ENCODE results near the gene RNU1-4. TPM values are rescaled to one million over a fixed set of nuclear protein-coding genes. Genes with fewer than 3 reads are reported as not detected.
"Not testable (repeated sequence)": the region's sequence is repeated elsewhere in the genome, so short reads cannot be mapped to it uniquely, and the experiment has no call there.

Gene RNU1-4
- total RNA-seq, 2 experiments from 2014 or later: 922 to 3,744 TPM

DNA sequence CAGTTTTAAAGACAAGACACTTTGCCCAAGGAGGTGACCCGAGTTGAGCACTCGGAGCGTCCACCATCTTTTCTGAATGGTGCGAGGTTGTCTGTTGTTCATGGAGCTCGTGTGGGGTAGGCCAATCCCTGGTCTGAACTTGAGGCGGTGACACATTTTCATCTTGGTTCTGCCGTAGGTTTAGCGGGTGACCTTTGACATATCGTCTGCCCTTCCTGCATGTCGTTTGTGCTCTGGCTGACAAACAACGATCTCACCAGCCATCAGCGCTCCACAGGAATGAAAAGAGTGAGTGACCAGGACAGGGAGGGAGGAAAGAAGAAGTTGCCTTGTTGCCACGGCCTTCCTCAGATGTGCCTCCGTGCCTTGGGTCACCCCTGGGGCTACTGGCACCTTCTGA lies 34.5 kb downstream of the RNU1-4 start:
- H3K9me3 Mint-ChIP-seq (ENCODE audit: low read depth); ATAC-seq; H3K27ac Mint-ChIP-seq; H3K4me3 Mint-ChIP-seq; CTCF ChIA-PET; DNase-seq; H3K4me1 Mint-ChIP-seq; H3K36me3 Mint-ChIP-seq: not testable (repeated sequence)
- H3K27me3 Mint-ChIP-seq: peaks cover 38% of the 10 kb centered on the region

GRCh38 chr1:16775290-16775689 lies 35.0 kb downstream of the RNU1-4 start:
- H3K4me1 Mint-ChIP-seq; ATAC-seq; CTCF ChIA-PET; H3K9me3 Mint-ChIP-seq (ENCODE audit: low read depth); H3K4me3 Mint-ChIP-seq; H3K36me3 Mint-ChIP-seq; DNase-seq; H3K27ac Mint-ChIP-seq: not testable (repeated sequence)
- peaks cover 37% of the 10 kb centered on the region for H3K27me3 Mint-ChIP-seq

GRCh38 chr1:16776248-16776647 lies 35.9 kb downstream of the RNU1-4 start:
- DNase-seq; H3K27ac Mint-ChIP-seq; H3K4me1 Mint-ChIP-seq; H3K36me3 Mint-ChIP-seq; ATAC-seq; CTCF ChIA-PET; H3K4me3 Mint-ChIP-seq; H3K9me3 Mint-ChIP-seq (ENCODE audit: low read depth): not testable (repeated sequence)
- H3K27me3 Mint-ChIP-seq: peaks cover 34% of the 10 kb centered on the region

DNA sequence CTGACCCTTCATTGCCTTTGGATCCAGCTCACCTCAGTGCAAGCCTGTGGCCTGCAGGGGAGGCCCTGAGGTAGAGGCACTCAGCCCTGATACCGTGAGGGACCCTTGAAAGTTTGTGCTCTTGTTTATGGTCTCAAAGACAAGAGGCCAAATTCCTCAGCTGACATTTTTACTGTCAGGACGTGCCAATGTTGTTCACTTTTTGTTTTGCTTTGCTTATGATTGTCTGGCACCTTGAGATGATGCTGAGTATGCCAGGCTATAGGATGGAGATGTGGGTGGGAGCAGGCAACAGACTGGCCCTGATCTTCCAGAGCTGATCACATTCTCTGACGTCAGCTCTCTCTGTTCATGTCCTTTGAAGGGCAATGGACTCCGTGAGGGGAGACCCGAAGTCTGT lies 36.5 kb downstream of the RNU1-4 start:
- H3K9me3 Mint-ChIP-seq (ENCODE audit: low read depth); H3K27ac Mint-ChIP-seq; H3K36me3 Mint-ChIP-seq; H3K4me3 Mint-ChIP-seq; H3K4me1 Mint-ChIP-seq; ATAC-seq; DNase-seq; CTCF ChIA-PET: not testable (repeated sequence)
- peaks cover 34% of the 10 kb centered on the region for H3K27me3 Mint-ChIP-seq

DNA sequence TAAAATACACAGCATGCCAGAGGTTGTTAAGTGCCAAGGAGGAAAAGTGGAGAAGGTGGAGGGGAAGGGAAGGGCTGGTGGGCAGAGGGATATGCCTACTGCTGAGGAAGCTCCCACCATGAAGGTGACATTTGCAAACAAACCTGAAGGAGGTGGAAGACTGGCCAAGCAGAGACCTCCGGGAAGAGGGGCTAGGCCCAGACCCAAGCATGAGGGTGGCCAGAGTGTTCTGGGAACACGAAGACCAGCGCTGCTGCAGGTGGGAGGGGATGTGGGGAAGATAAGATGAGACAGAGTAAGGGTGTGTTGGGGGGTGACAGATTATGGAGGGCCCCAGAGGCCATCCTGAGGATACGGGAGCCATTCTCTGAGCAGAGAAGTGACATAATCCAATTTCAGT lies 37.5 kb downstream of the RNU1-4 start:
- ATAC-seq; H3K36me3 Mint-ChIP-seq; H3K27ac Mint-ChIP-seq; DNase-seq; H3K4me3 Mint-ChIP-seq; CTCF ChIA-PET; H3K4me1 Mint-ChIP-seq; H3K9me3 Mint-ChIP-seq (ENCODE audit: low read depth): not testable (repeated sequence)
- H3K27me3 Mint-ChIP-seq: peaks cover 28% of the 10 kb centered on the region

GRCh38 chr1:16779525-16779924 lies 39.2 kb downstream of the RNU1-4 start:
- H3K36me3 Mint-ChIP-seq; H3K4me1 Mint-ChIP-seq; H3K9me3 Mint-ChIP-seq (ENCODE audit: low read depth); H3K27ac Mint-ChIP-seq; H3K4me3 Mint-ChIP-seq; ATAC-seq; CTCF ChIA-PET; DNase-seq: not testable (repeated sequence)
- peaks cover 15% of the 10 kb centered on the region for H3K27me3 Mint-ChIP-seq

- H3K27ac Mint-ChIP-seq; H3K36me3 Mint-ChIP-seq; ATAC-seq; DNase-seq; H3K4me3 Mint-ChIP-seq; H3K4me1 Mint-ChIP-seq; H3K9me3 Mint-ChIP-seq (ENCODE audit: low read depth); CTCF ChIA-PET: not testable (repeated sequence)
- peaks cover 14% of the 10 kb centered on the region for H3K27me3 Mint-ChIP-seq
These were observed 40.7 kb downstream of the RNU1-4 start for GRCh38 chr1:16781033-16781432.

DNA sequence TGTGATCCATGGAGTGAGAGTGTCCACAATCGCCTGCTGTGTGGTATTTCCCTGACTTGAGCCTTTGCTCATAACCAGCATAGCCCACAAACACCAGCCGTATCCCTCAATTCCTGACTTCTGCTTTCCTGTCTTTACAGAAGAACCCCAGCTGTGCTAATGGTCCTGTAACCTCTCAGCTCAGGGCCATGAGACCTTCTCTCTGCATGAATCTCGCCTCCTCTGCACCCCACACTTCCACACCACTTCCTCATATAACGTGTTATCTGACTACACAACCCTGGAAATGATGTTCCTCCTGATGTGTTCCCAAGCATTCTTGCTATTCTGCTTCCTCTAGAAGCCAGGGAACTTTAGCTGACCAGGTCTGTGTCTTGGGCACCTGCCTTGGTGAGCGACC lies 41.3 kb downstream of the RNU1-4 start:
- ATAC-seq; H3K4me3 Mint-ChIP-seq; H3K27ac Mint-ChIP-seq; H3K36me3 Mint-ChIP-seq; DNase-seq; H3K9me3 Mint-ChIP-seq (ENCODE audit: low read depth); H3K4me1 Mint-ChIP-seq; CTCF ChIA-PET: not testable (repeated sequence)
- H3K27me3 Mint-ChIP-seq: peaks cover 19% of the 10 kb centered on the region

DNA sequence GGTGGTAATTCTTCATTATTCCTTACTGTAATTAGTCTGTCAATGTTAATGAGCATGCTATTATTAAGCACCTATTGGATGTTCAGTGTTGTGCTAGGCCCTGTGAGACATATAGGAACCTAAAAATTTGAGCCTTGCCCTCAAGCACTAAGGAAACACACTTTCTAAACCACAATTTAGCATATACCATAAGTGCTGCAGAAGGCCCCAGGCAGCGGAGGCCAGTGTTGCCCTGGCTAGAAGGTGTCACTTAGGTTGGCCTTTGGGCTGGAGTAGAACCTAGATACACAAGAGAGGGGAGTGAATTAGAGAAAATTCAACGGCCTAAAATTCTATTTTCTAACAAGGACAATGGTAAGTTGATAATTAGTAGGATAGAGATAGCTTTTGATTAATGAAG lies 44.6 kb downstream of the RNU1-4 start:
- DNase-seq; H3K36me3 Mint-ChIP-seq; H3K4me1 Mint-ChIP-seq; CTCF ChIA-PET; H3K27ac Mint-ChIP-seq; H3K9me3 Mint-ChIP-seq (ENCODE audit: low read depth); ATAC-seq; H3K4me3 Mint-ChIP-seq: not testable (repeated sequence)
- peaks cover 14% of the 10 kb centered on the region for H3K27me3 Mint-ChIP-seq

GRCh38 chr1:16786362-16786761 lies 46.0 kb downstream of the RNU1-4 start:
- H3K36me3 Mint-ChIP-seq; H3K27ac Mint-ChIP-seq; CTCF ChIA-PET; H3K9me3 Mint-ChIP-seq (ENCODE audit: low read depth); H3K4me3 Mint-ChIP-seq; H3K4me1 Mint-ChIP-seq; DNase-seq; ATAC-seq: not testable (repeated sequence)
- H3K27me3 Mint-ChIP-seq: peaks cover 10% of the 10 kb centered on the region

DNA sequence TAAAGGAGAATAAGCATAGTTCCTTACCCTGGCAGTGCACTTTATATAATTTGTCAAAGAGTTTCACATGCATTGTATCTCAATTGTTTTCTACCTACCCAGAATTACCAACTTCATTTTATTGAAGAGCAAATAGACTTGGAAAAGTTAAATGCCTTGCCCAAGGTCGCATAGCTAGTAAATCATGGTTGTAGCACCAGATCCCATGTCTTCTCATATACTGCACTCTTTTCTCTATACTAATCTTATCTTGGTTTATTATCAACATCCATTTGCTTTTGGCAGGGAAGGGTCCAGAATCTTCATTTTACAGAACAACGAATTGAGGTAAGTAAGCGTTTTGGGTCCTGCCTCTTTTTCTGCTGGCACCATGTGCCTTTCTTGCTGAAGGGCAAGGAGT lies 46.9 kb downstream of the RNU1-4 start:
- H3K4me1 Mint-ChIP-seq; ATAC-seq; H3K9me3 Mint-ChIP-seq (ENCODE audit: low read depth); H3K36me3 Mint-ChIP-seq; DNase-seq; H3K27ac Mint-ChIP-seq; CTCF ChIA-PET; H3K4me3 Mint-ChIP-seq: not testable (repeated sequence)
- H3K27me3 Mint-ChIP-seq: peaks cover 13% of the 10 kb centered on the region

DNA sequence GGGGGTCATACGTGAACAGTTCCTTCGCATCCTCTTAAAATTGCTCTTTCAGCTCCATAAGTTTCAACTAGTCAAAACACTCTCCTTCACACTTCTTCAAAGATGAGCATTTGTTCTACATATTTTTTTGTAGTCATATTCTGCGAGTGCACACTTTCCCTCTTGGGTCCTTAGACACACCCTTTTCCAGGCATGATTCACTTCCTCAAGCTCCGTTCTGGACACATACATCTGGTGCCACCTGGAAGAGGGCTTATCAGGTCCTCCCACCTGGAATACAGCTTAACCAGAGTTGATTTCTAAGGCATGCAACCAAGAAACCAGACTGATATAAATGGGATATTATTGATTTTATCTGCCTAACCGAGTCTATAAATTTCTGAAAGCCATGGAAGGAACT lies 47.4 kb downstream of the RNU1-4 start:
- H3K9me3 Mint-ChIP-seq (ENCODE audit: low read depth); ATAC-seq; CTCF ChIA-PET; H3K36me3 Mint-ChIP-seq; H3K27ac Mint-ChIP-seq; H3K4me1 Mint-ChIP-seq; H3K4me3 Mint-ChIP-seq; DNase-seq: not testable (repeated sequence)
- peaks cover 13% of the 10 kb centered on the region for H3K27me3 Mint-ChIP-seq

Other genes starting within 250 kb of the RNU1-4 start
- 1,000 to 10,000 TPM in 1 of 2 experiments, 100 to 1,000 TPM in 1; 922 to 3,744 TPM for gene RNU1-1, start 226.2 kb upstream of the RNU1-4 start, total RNA-seq
- 1 to 10 TPM; 2.8 to 3.1 TPM for gene NBPF1, start 127.0 kb upstream of the RNU1-4 start, total RNA-seq
- gene RNU1-3, start 73.6 kb upstream of the RNU1-4 start, total RNA-seq: 1,000 to 10,000 TPM in 1 of 2 experiments, 100 to 1,000 TPM in 1; 922 to 3,744 TPM
- gene RNU1-2, start 155.5 kb downstream of the RNU1-4 start, total RNA-seq: 1,000 to 10,000 TPM in 1 of 2 experiments, 100 to 1,000 TPM in 1; 922 to 3,744 TPM
- 10 to 100 TPM; 20.5 to 26.6 TPM for gene CROCC, start 181.4 kb downstream of the RNU1-4 start, total RNA-seq
- not detected for gene MFAP2, start 240.1 kb downstream of the RNU1-4 start, total RNA-seq

All from activated CD8-positive, alpha-beta memory T cell treated with anti-CD3 and anti-CD28 coated beads, Interleukin-2, amount 10 ng/mL, durations not matched to agents 7 days and 5 days (primary cell).